Activated CD4-positive, alpha-beta T cell treated with anti-CD3 and anti-CD28 coated beads for 24 hours (primary cell): ENCODE measurements around the gene PCNX2.
"Not testable (repeated sequence)": the region's sequence is repeated elsewhere in the genome, so short reads cannot be mapped to it uniquely, and the experiment has no call there.

Experiments used
- DNase-seq, 2 donors: peaks; one replicate each; pipeline ENCODE4 v3.0.0-alpha.2; 2020; ENCODE audit warnings: low read depth in 2 of 2

PCNX2 gene

DNA sequence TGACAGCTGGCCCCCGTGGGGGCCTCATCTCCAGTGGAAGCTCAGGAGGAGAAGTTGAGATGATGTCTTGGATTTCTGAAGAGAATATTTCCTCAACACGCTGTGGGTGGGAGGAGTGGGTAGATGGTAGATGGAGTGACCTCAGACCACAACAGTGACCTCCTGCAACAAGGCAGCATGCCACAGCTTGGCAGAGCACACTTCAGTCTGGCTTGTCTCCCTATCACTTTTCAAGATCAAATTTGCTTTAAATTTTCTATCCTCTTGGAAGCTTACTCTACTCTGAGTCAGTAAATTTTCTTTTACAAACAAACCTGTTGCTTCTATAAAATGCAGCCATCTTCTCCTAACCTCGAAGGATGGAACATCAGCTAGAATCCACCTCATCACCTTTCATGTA lies 285.4 kb downstream of the PCNX2 start:
- DNase-seq, result no peak

- DNase-seq, result no peak
These were observed 289.0 kb downstream of the PCNX2 start for GRCh38 chr1:233006541-233006973.

- no peak for DNase-seq
These were observed 289.4 kb downstream of the PCNX2 start for GRCh38 chr1:233006108-233006507.

- DNase-seq, result no peak
These were observed 289.8 kb downstream of the PCNX2 start for GRCh38 chr1:233005703-233006102.

DNA sequence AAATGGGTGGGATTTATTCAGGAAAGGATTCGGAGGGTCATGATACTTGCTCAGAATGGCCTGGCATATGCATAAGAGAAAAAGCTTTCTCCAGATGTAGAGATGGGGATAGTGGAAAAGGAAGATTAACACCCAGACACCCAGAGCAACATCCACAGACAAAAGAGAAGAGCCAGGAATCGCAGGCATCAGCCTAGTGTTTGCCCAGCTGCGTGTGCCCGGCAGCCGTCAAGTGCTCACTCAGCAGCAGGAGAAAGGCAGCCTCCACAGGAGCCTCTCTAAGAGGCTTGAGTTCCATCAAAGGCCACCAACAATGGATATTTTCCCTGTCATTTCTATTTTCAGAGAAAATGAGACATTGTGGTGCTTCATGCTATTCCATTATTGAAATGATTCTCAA lies 290.4 kb downstream of the PCNX2 start:
- DNase-seq, result no peak

DNA sequence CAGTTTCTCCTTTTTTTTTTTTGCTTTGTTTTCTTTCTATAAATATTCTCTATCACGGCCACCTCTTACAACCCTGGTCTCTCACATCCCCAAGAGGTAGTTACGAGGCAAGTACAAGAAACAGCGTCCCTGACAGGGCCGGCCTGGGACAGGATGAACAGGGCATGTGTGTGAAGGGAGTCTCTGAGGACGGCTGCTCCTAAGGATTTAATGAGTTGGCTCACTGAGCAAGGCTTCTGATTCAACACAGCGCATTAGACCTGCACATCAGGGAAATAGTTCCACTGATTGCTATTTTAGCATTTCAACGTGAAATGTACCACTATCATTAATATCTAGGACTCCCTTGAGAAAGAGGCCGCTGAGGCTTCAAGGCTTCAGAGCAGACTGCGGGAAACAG lies 291.1 kb downstream of the PCNX2 start:
- no peak for DNase-seq

GRCh38 chr1:233003638-233004037 lies 291.9 kb downstream of the PCNX2 start:
- DNase-seq, result not testable (repeated sequence)

- no peak for DNase-seq
These were observed 295.4 kb downstream of the PCNX2 start for GRCh38 chr1:232999956-233000625.

- no peak for DNase-seq
These were observed 296.9 kb downstream of the PCNX2 start for GRCh38 chr1:232998646-232999045.

DNA sequence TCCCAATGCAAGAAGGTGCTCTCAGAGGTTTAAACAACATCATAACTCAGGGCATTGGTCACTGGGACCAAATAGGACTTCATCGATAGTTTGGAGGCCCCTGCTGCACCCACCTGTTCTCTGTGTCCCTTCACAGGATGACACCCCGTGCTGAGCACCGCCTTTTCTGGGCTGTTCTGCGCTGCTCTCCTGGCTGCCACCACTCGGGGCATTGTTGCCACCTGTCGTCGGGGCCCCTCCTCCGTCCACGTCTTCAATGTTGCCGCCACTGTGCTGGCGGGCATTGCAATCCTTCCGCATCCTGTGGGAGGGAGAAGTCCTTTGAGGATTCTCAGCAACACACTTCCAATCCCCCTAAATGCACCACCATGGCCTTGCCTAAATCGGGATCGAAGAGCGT lies 297.4 kb downstream of the PCNX2 start:
- DNase-seq, result no peak

- no peak for DNase-seq
These were observed 299.4 kb downstream of the PCNX2 start for GRCh38 chr1:232996143-232996542.

- no peak for DNase-seq
These were observed 300.3 kb downstream of the PCNX2 start for GRCh38 chr1:232995189-232995588.

GRCh38 chr1:232993555-232993954 lies 302.0 kb downstream of the PCNX2 start:
- no peak for DNase-seq

GRCh38 chr1:232992227-232992626 lies 303.3 kb downstream of the PCNX2 start:
- no peak for DNase-seq

GRCh38 chr1:232991238-232991637 lies 304.3 kb downstream of the PCNX2 start:
- no peak for DNase-seq

DNA sequence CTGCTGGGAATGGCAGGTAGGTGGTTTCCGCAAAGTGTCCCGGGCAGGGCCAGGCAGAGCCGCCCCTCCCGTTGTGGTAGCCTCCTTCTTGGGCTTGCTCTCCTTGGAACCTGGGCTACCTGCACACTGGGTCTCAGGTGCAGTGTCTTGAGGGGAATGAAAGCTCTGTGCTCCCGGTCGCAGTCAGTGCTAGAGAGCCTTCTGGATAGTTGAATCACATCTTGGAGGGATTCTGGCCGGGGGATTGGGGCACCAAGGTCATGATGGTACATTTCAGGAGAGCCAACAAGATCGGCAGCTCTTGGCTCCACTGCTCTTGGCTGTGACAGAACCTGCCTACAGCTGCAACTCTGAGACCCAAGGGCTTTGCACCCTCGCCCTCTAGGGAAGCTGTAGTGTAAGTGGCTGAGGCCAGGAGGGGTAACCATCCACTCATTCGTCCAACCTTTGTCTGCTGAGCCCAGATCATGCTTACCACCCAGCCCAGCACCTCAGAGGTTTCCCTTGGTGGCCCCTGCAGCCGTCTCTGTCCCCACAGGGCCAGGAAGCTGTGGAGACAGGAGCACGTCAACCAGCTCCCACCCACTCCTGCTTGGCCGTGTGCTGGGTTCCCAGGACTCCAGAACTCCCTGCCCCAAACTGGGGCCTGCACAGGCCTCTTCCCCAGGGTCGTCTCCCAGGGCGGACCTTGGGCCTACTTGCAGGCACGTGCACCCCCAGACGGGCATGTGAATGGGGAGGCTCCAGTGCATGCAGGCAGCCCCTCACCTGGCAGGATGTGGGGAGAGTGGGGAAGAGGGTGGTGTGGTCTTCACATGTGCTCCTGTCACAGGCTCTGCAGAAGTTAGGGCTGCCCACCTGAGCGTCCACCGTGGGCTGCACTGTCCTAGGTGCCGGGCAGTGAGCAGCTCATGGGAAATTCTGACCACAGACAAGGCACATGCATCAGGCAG lies 305.1 kb downstream of the PCNX2 start:
- DNase-seq, result no peak

DNA sequence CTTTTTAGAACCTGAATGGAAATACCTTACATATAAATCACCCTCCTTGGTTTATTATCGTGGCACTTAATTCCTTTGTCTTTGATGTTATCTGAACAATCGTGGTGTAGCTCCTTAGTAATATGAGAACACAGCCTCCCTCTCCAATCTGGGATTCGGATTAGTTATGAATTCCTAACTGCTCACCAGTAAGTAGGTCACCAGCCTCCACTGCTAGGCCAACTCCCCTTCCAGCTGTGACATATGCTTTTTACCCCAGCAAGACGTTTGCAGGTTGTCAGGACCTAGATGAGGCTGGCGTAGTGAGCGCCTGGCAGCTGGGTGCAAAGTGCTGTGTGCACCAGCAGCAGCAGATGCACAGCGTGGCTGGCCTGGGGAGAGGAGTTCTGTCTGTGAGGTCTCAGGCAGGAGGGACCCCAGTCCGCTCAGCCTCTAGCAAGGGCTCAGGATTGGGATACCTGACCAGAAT lies 306.9 kb downstream of the PCNX2 start:
- DNase-seq, result no peak

- no peak for DNase-seq
These were observed 307.8 kb downstream of the PCNX2 start for GRCh38 chr1:232987774-232988140.

- DNase-seq, result no peak
These were observed 308.3 kb downstream of the PCNX2 start for GRCh38 chr1:232987046-232987773.

DNA sequence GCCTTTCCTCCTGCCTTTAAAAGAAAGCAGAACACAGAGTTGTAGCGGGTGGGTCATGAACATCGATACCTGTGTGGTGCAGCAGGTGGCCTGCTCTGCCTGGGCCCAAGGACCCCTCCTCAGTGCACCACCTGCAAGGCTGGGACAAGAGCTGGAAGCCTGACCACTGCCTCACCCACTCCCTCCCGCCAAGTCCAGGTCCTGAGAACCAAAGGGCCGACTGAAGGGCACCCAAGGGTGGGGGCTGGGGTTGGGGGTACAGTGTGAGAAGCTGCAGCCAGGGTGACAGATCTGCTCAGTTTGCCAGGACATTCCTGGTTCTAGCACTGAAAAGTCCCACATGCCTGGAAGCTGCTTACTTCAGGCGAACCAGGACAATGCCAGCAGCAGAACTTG lies 309.0 kb downstream of the PCNX2 start:
- DNase-seq, result no peak

DNA sequence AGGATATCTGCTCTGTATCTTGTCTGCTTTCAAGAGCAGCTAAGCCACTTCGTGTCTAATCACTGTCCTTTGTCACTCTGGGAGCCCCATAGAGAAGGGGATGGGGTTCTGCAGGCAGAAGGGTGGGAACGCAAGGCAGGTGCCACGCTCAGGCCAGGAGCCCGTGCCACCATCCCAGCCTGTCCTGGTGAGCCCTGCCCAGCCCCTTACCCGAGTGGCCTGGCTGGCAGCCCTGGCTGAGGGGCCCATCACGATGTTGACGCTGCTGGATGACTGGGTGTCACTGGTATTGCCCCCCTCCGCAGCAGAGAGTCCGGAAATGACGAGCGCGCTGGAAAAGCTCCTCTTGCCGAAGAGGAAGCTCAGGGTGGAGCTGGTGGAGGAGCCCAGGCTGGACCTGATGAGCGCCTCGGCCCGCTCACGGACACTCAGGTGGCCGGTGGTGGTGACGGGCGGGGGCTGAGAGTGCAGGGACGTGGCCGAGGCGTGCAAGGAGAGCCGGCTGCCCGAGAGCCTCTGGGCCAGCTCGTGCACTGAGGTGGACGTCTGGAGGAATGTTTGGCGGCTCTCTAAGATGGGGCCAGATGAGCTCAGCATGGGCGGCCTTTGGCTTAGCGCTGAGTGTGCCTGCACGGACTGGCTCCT lies 309.5 kb downstream of the PCNX2 start:
- no peak for DNase-seq
